Measurements from ENCODE around the gene B4GALNT2.
A peak's percentile ranks its signal among the peaks of the same experiment; 100 is the strongest.

B4GALNT2 gene

DNA sequence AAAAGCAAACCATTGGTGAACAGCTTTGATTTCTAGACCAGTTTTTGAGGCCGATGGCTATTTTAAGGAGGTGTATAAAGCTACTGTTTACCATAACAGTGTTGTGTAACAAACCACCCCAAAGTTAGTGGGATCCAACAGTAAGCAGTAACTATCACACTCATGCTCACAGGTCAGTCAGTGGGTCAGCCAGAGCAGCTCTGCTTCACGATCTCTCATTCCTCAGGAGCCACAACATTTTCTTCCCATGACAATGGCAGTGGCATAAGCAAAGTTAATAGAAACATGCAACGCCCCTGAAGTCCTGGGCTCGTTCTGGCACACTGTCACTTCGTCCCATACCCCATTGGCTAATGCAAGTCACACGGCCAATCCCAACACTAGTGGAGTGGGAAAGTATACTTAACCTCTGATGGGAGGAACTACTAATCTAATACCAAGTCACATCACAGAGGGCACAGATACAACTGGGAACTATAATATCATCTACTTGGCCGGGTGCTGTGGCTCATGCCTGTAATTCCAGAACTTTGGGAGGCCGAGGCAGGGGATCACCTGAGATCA lies 28.0 kb upstream of the B4GALNT2 start:
- Histone ChIP-seq H3K27ac (ENCODE audit: low read length) (no peak overlapping the region), H3K27me3 (ENCODE audit: control insufficient read depth, insufficient read depth, low read length) (no peaks in the 10 kb centered on the region), H3K4me3 (ENCODE audit: low read length) (no peak overlapping the region), H3K36me3 (ENCODE audit: control insufficient read depth, low read depth, low read length) (no peaks in the 10 kb centered on the region), H3K9me3 (ENCODE audit: control insufficient read depth, low read depth, low read length) (no peaks in the 10 kb centered on the region), H3K4me1 (ENCODE audit: control insufficient read depth, low read depth, low read length) (peaks cover 24% of the 10 kb centered on the region), H3K9ac (ENCODE audit: low read length) (no peak overlapping the region)

DNA sequence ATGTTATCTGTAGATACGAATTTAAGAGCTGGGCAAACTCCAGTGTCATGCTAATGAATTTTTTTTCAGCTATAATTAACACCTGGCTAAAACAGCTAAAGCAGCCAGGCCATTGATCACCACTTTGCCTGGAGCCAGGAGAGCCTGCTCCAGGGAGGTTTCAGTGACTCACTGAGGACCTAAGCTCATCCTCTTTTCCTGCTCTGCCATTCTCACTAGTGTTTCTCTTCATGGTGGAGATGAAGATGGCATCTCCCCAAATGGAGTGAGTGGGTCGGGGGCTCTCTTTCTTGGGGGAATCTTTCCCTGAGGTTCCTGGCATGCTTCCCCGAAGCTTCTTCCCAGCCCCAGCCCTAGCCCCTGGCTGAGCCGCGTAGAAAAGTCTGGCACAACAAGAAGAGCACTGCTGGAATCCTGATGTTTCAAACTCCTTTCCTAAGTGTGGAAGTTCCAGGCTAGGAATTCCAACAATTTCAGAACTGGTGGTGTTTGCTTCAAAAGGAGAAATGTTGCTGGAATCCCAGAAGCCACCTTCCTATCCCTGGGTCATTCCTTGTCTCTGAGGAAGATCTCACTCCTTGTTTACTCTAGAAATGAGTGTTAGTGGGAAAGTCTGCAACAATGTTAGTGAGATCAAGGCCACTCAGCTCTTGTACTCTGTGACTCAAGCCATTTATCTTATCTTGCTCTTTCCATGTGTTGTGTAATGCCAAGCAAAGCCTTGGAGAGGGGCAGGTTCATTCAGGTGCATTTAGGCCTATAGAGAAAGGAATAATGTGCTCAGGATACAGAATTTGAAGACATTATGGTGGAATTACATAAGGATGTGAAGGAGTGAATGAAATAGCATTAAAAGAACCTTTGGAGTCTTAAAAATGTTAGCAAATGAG lies 26.0 kb upstream of the B4GALNT2 start:
- Histone ChIP-seq H3K9me3 (ENCODE audit: control insufficient read depth, low read depth, low read length) (no peaks in the 10 kb centered on the region), H3K27ac (ENCODE audit: low read length) (no peak overlapping the region), H3K27me3 (ENCODE audit: control insufficient read depth, insufficient read depth, low read length) (no peaks in the 10 kb centered on the region), H3K4me3 (ENCODE audit: low read length) (no peak overlapping the region), H3K4me1 (ENCODE audit: control insufficient read depth, low read depth, low read length) (peaks cover 24% of the 10 kb centered on the region), H3K9ac (ENCODE audit: low read length) (no peak overlapping the region), H3K36me3 (ENCODE audit: control insufficient read depth, low read depth, low read length) (no peaks in the 10 kb centered on the region)

DNA sequence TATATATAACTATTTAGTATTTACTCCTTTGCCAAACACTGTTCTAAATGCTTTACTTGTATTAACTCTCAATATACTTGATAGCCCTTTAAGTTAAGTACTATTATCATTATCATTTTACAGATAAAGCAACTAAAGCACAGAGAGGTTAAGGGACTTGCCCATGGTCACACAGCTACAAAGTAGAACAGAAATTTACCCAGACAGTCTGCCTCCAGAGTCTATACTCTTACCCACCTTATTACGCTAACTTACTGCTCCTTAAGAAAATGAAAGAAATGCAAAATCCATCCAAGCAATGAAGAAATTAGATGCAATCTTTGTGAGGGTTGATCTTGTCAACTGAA lies 25.4 kb upstream of the B4GALNT2 start:
- no peaks in the 10 kb centered on the region for H3K9me3 ChIP-seq (ENCODE audit: control insufficient read depth, low read depth, low read length)
- no peaks in the 10 kb centered on the region for H3K36me3 ChIP-seq (ENCODE audit: control insufficient read depth, low read depth, low read length)
- H3K27ac ChIP-seq (ENCODE audit: low read length): no peak overlapping the region
- H3K4me3 ChIP-seq (ENCODE audit: low read length): no peak overlapping the region
- no peaks in the 10 kb centered on the region for H3K27me3 ChIP-seq (ENCODE audit: control insufficient read depth, insufficient read depth, low read length)
- H3K4me1 ChIP-seq (ENCODE audit: control insufficient read depth, low read depth, low read length): peaks cover 24% of the 10 kb centered on the region
- no peak overlapping the region for H3K9ac ChIP-seq (ENCODE audit: low read length)

GRCh38 chr17:49108318-49108717 lies 24.3 kb upstream of the B4GALNT2 start:
- peaks cover 24% of the 10 kb centered on the region for H3K4me1 ChIP-seq (ENCODE audit: control insufficient read depth, low read depth, low read length)
- H3K4me3 ChIP-seq (ENCODE audit: low read length): peak overlapping the region; percentile 7
- H3K27me3 ChIP-seq (ENCODE audit: control insufficient read depth, insufficient read depth, low read length): no peaks in the 10 kb centered on the region
- no peak overlapping the region for H3K9ac ChIP-seq (ENCODE audit: low read length)
- H3K9me3 ChIP-seq (ENCODE audit: control insufficient read depth, low read depth, low read length): no peaks in the 10 kb centered on the region
- H3K27ac ChIP-seq (ENCODE audit: low read length): peak overlapping the region; percentile 10
- no peaks in the 10 kb centered on the region for H3K36me3 ChIP-seq (ENCODE audit: control insufficient read depth, low read depth, low read length)

- H3K9me3 ChIP-seq (ENCODE audit: control insufficient read depth, low read depth, low read length): no peaks in the 10 kb centered on the region
- peaks cover 24% of the 10 kb centered on the region for H3K4me1 ChIP-seq (ENCODE audit: control insufficient read depth, low read depth, low read length)
- no peaks in the 10 kb centered on the region for H3K27me3 ChIP-seq (ENCODE audit: control insufficient read depth, insufficient read depth, low read length)
- no peak overlapping the region for H3K4me3 ChIP-seq (ENCODE audit: low read length)
- no peaks in the 10 kb centered on the region for H3K36me3 ChIP-seq (ENCODE audit: control insufficient read depth, low read depth, low read length)
- no peak overlapping the region for H3K9ac ChIP-seq (ENCODE audit: low read length)
- no peak overlapping the region for H3K27ac ChIP-seq (ENCODE audit: low read length)
Observed at GRCh38 chr17:49110509-49110908, 22.1 kb upstream of the B4GALNT2 start.

- Histone ChIP-seq H3K9ac (ENCODE audit: low read length) (no peak overlapping the region), H3K27ac (ENCODE audit: low read length) (no peak overlapping the region), H3K27me3 (ENCODE audit: control insufficient read depth, insufficient read depth, low read length) (no peaks in the 10 kb centered on the region), H3K9me3 (ENCODE audit: control insufficient read depth, low read depth, low read length) (no peaks in the 10 kb centered on the region), H3K36me3 (ENCODE audit: control insufficient read depth, low read depth, low read length) (no peaks in the 10 kb centered on the region), H3K4me1 (ENCODE audit: control insufficient read depth, low read depth, low read length) (peaks cover 18% of the 10 kb centered on the region), H3K4me3 (ENCODE audit: low read length) (no peak overlapping the region)
Observed at GRCh38 chr17:49111934-49112333, 20.6 kb upstream of the B4GALNT2 start.

DNA sequence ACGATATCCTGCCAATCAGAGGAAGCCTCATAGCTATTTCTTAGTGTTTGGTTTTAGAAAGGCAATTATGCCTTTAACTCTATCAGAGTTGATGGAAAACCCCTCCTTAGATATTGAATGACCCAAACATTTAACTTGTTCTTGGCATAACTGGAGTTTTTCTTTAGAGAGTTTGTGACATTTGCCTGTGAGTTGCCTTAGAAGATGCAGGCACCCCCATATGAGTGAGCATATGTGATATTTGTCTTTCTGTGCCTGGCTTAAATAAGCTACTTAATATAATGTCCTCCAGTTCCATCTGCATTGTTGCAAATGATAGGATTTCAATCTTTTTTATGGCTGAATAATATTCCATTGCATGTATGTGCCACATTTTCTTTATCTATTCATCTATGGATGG lies 19.6 kb upstream of the B4GALNT2 start:
- no peak overlapping the region for H3K27ac ChIP-seq (ENCODE audit: low read length)
- H3K9me3 ChIP-seq (ENCODE audit: control insufficient read depth, low read depth, low read length): no peaks in the 10 kb centered on the region
- H3K36me3 ChIP-seq (ENCODE audit: control insufficient read depth, low read depth, low read length): no peaks in the 10 kb centered on the region
- peaks cover 13% of the 10 kb centered on the region for H3K4me1 ChIP-seq (ENCODE audit: control insufficient read depth, low read depth, low read length)
- no peak overlapping the region for H3K9ac ChIP-seq (ENCODE audit: low read length)
- H3K4me3 ChIP-seq (ENCODE audit: low read length): no peak overlapping the region
- no peaks in the 10 kb centered on the region for H3K27me3 ChIP-seq (ENCODE audit: control insufficient read depth, insufficient read depth, low read length)

DNA sequence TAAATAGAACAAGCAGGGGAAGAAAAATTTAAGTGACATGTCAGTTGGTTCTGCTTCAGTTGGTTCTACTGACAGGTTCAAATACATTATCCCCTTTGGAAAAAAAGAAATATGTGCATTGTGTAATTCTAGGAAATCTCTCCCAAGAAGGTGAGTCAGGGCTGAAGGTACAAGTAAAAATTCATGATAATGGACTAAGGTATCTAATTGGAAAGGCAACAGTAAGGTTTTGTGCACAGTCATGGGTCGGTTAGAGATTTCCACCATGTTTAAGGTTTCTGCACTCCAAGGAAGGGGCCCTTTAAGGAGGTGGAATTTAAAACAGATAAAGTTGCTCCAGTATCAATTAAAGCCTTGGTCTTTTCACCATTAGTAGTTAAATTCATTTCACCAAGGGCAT lies 17.9 kb upstream of the B4GALNT2 start:
- Histone ChIP-seq H3K9ac (ENCODE audit: low read length) (no peak overlapping the region), H3K27me3 (ENCODE audit: control insufficient read depth, insufficient read depth, low read length) (no peaks in the 10 kb centered on the region), H3K4me3 (ENCODE audit: low read length) (no peak overlapping the region), H3K27ac (ENCODE audit: low read length) (no peak overlapping the region), H3K4me1 (ENCODE audit: control insufficient read depth, low read depth, low read length) (no peaks in the 10 kb centered on the region), H3K36me3 (ENCODE audit: control insufficient read depth, low read depth, low read length) (no peaks in the 10 kb centered on the region), H3K9me3 (ENCODE audit: control insufficient read depth, low read depth, low read length) (no peaks in the 10 kb centered on the region)

DNA sequence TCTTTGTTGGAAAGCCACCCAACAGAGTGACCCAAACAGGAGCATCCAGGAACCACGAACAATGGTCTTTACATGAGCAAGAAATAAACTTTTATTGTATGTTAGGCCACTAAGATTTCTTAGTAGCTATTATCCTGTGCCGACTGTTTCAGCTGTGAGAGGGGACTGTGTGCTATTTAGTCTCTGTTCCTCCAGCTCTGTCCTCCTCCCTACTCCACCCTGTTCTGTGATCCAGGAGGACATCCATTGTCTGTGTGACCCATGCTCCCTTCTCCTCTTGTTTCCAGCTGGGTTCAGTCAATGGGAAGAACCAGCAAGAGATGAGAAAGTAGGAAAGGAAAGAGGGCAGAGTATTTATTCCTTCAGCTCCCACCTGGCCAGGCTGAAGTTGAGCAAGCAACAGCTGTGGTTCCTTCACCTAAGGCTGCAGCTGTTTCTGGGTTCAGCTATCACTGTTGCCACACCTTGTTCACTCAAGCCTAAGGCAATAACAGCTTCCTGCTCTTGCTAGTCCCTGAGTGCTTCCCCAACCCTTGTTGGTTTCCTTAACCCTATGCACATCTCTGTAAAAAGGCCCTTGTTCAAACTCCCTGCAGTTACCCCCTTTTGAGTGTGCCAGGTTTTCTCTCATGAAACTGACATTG lies 14.9 kb upstream of the B4GALNT2 start:
- Histone ChIP-seq H3K9me3 (ENCODE audit: control insufficient read depth, low read depth, low read length) (peaks cover 5% of the 10 kb centered on the region), H3K36me3 (ENCODE audit: control insufficient read depth, low read depth, low read length) (no peaks in the 10 kb centered on the region), H3K4me1 (ENCODE audit: control insufficient read depth, low read depth, low read length) (no peaks in the 10 kb centered on the region), H3K4me3 (ENCODE audit: low read length) (no peak overlapping the region), H3K27ac (ENCODE audit: low read length) (no peak overlapping the region), H3K27me3 (ENCODE audit: control insufficient read depth, insufficient read depth, low read length) (no peaks in the 10 kb centered on the region), H3K9ac (ENCODE audit: low read length) (no peak overlapping the region)

- no peak overlapping the region for H3K9ac ChIP-seq (ENCODE audit: low read length)
- no peaks in the 10 kb centered on the region for H3K4me1 ChIP-seq (ENCODE audit: control insufficient read depth, low read depth, low read length)
- peaks cover 5% of the 10 kb centered on the region for H3K9me3 ChIP-seq (ENCODE audit: control insufficient read depth, low read depth, low read length)
- no peak overlapping the region for H3K4me3 ChIP-seq (ENCODE audit: low read length)
- H3K27me3 ChIP-seq (ENCODE audit: control insufficient read depth, insufficient read depth, low read length): no peaks in the 10 kb centered on the region
- no peaks in the 10 kb centered on the region for H3K36me3 ChIP-seq (ENCODE audit: control insufficient read depth, low read depth, low read length)
- no peak overlapping the region for H3K27ac ChIP-seq (ENCODE audit: low read length)
Observed at GRCh38 chr17:49120166-49120565, 12.4 kb upstream of the B4GALNT2 start.

- Histone ChIP-seq H3K4me1 (ENCODE audit: control insufficient read depth, low read depth, low read length) (no peaks in the 10 kb centered on the region), H3K27me3 (ENCODE audit: control insufficient read depth, insufficient read depth, low read length) (no peaks in the 10 kb centered on the region), H3K9ac (ENCODE audit: low read length) (no peak overlapping the region), H3K36me3 (ENCODE audit: control insufficient read depth, low read depth, low read length) (no peaks in the 10 kb centered on the region), H3K4me3 (ENCODE audit: low read length) (no peak overlapping the region), H3K9me3 (ENCODE audit: control insufficient read depth, low read depth, low read length) (peaks cover 5% of the 10 kb centered on the region), H3K27ac (ENCODE audit: low read length) (no peak overlapping the region)
Observed at GRCh38 chr17:49121696-49122292, 10.8 kb upstream of the B4GALNT2 start.

Measured in iPS-18a (cell line).